Measurements from ENCODE around the gene SLF2.

The SLF2 gene

GRCh38 chr10:100908378-100908777, 4.4 kb upstream of the SLF2 start:
- Mint-ChIP-seq H3K9me3 (no peaks in the 10 kb centered on the region), H3K36me3 (no peaks in the 10 kb centered on the region), H3K4me3 (no peak overlapping the region), H3K27me3 (no peaks in the 10 kb centered on the region), H3K27ac (no peak overlapping the region), H3K4me1 (peaks cover 29% of the 10 kb centered on the region)

- H3K9me3 Mint-ChIP-seq: no peaks in the 10 kb centered on the region
- H3K4me1 Mint-ChIP-seq: peaks cover 42% of the 10 kb centered on the region
- no peak overlapping the region for H3K4me3 Mint-ChIP-seq
- peak overlapping the region; percentile 4 for H3K27ac Mint-ChIP-seq
- H3K27me3 Mint-ChIP-seq: no peaks in the 10 kb centered on the region
- H3K36me3 Mint-ChIP-seq: no peaks in the 10 kb centered on the region
Observed at GRCh38 chr10:100909501-100910263, 3.1 kb upstream of the SLF2 start.

GRCh38 chr10:100911472-100911871, 1.3 kb upstream of the SLF2 start:
- no peaks in the 10 kb centered on the region for H3K27me3 Mint-ChIP-seq
- peaks cover 2% of the 10 kb centered on the region for H3K36me3 Mint-ChIP-seq
- H3K9me3 Mint-ChIP-seq: no peaks in the 10 kb centered on the region
- H3K4me3 Mint-ChIP-seq: no peak overlapping the region
- peaks cover 56% of the 10 kb centered on the region for H3K4me1 Mint-ChIP-seq
- H3K27ac Mint-ChIP-seq: no peak overlapping the region

- H3K27me3 Mint-ChIP-seq: no peaks in the 10 kb centered on the region
- H3K36me3 Mint-ChIP-seq: peaks cover 6% of the 10 kb centered on the region
- H3K4me3 Mint-ChIP-seq: peak overlapping the region; percentile 98
- H3K27ac Mint-ChIP-seq: peak overlapping the region; percentile 31
- H3K4me1 Mint-ChIP-seq: peaks cover 61% of the 10 kb centered on the region
- no peaks in the 10 kb centered on the region for H3K9me3 Mint-ChIP-seq
Observed at GRCh38 chr10:100912013-100912604, 654 bp upstream of the SLF2 start.

- Mint-ChIP-seq H3K27me3 (no peaks in the 10 kb centered on the region), H3K27ac (peak overlapping the region; percentile 97), H3K9me3 (no peaks in the 10 kb centered on the region), H3K4me1 (peaks cover 56% of the 10 kb centered on the region), H3K36me3 (peaks cover 6% of the 10 kb centered on the region), H3K4me3 (peak overlapping the region; percentile 98)
Observed at GRCh38 chr10:100913470-100913865, 705 bp downstream of the SLF2 start.

- Mint-ChIP-seq H3K4me3 (no peak overlapping the region), H3K9me3 (no peaks in the 10 kb centered on the region), H3K36me3 (peaks cover 8% of the 10 kb centered on the region), H3K4me1 (peaks cover 39% of the 10 kb centered on the region), H3K27me3 (no peaks in the 10 kb centered on the region), H3K27ac (peak overlapping the region; percentile 88)
Observed at GRCh38 chr10:100917071-100917470, 4.3 kb downstream of the SLF2 start.

GRCh38 chr10:100923580-100923979, 10.8 kb downstream of the SLF2 start:
- no peak overlapping the region for H3K27ac Mint-ChIP-seq
- H3K9me3 Mint-ChIP-seq: no peaks in the 10 kb centered on the region
- peaks cover 25% of the 10 kb centered on the region for H3K4me1 Mint-ChIP-seq
- H3K4me3 Mint-ChIP-seq: no peak overlapping the region
- H3K36me3 Mint-ChIP-seq: peaks cover 21% of the 10 kb centered on the region
- H3K27me3 Mint-ChIP-seq: no peaks in the 10 kb centered on the region

- Mint-ChIP-seq H3K27me3 (no peaks in the 10 kb centered on the region), H3K36me3 (peaks cover 28% of the 10 kb centered on the region), H3K4me1 (peaks cover 29% of the 10 kb centered on the region), H3K9me3 (no peaks in the 10 kb centered on the region), H3K27ac (no peak overlapping the region), H3K4me3 (no peak overlapping the region)
Observed at GRCh38 chr10:100927266-100927665, 14.5 kb downstream of the SLF2 start.

GRCh38 chr10:100928039-100928438, 15.3 kb downstream of the SLF2 start:
- H3K9me3 Mint-ChIP-seq: no peaks in the 10 kb centered on the region
- peaks cover 29% of the 10 kb centered on the region for H3K36me3 Mint-ChIP-seq

GRCh38 chr10:100930368-100930767, 17.6 kb downstream of the SLF2 start:
- Mint-ChIP-seq H3K36me3 (peaks cover 24% of the 10 kb centered on the region), H3K4me1 (peaks cover 9% of the 10 kb centered on the region), H3K9me3 (no peaks in the 10 kb centered on the region), H3K4me3 (no peak overlapping the region), H3K27ac (peak overlapping the region; percentile 30), H3K27me3 (no peaks in the 10 kb centered on the region)

More at GRCh38 chr10:100928039-100928438, 15.3 kb downstream of the SLF2 start:
- H3K4me1 Mint-ChIP-seq: peaks cover 28% of the 10 kb centered on the region
- no peak overlapping the region for H3K27ac Mint-ChIP-seq
- no peaks in the 10 kb centered on the region for H3K27me3 Mint-ChIP-seq
- no peak overlapping the region for H3K4me3 Mint-ChIP-seq

- Mint-ChIP-seq H3K27ac (no peak overlapping the region), H3K4me3 (no peak overlapping the region), H3K36me3 (peaks cover 19% of the 10 kb centered on the region), H3K4me1 (peaks cover 4% of the 10 kb centered on the region), H3K9me3 (no peaks in the 10 kb centered on the region), H3K27me3 (no peaks in the 10 kb centered on the region)
Observed at GRCh38 chr10:100934084-100934659, 21.4 kb downstream of the SLF2 start.

- peaks cover 25% of the 10 kb centered on the region for H3K4me1 Mint-ChIP-seq
- H3K36me3 Mint-ChIP-seq: peaks cover 12% of the 10 kb centered on the region
- H3K27me3 Mint-ChIP-seq: no peaks in the 10 kb centered on the region
- H3K4me3 Mint-ChIP-seq: no peak overlapping the region
- H3K27ac Mint-ChIP-seq: no peak overlapping the region
- no peaks in the 10 kb centered on the region for H3K9me3 Mint-ChIP-seq
Observed at GRCh38 chr10:100939763-100940344, 27.1 kb downstream of the SLF2 start.

GRCh38 chr10:100942229-100942628, 29.5 kb downstream of the SLF2 start:
- H3K4me1 Mint-ChIP-seq: peaks cover 25% of the 10 kb centered on the region
- H3K27ac Mint-ChIP-seq: no peak overlapping the region
- no peak overlapping the region for H3K4me3 Mint-ChIP-seq
- peaks cover 17% of the 10 kb centered on the region for H3K36me3 Mint-ChIP-seq
- H3K27me3 Mint-ChIP-seq: no peaks in the 10 kb centered on the region
- H3K9me3 Mint-ChIP-seq: no peaks in the 10 kb centered on the region

- no peaks in the 10 kb centered on the region for H3K9me3 Mint-ChIP-seq
- peak overlapping the region; percentile 91 for H3K27ac Mint-ChIP-seq
- H3K27me3 Mint-ChIP-seq: no peaks in the 10 kb centered on the region
- peaks cover 25% of the 10 kb centered on the region for H3K4me1 Mint-ChIP-seq
- peak overlapping the region; percentile 30 for H3K4me3 Mint-ChIP-seq
- peaks cover 14% of the 10 kb centered on the region for H3K36me3 Mint-ChIP-seq
Observed at GRCh38 chr10:100943508-100943907, 30.7 kb downstream of the SLF2 start.

- H3K27ac Mint-ChIP-seq: no peak overlapping the region
- peaks cover 13% of the 10 kb centered on the region for H3K36me3 Mint-ChIP-seq
- H3K27me3 Mint-ChIP-seq: no peaks in the 10 kb centered on the region
- H3K4me3 Mint-ChIP-seq: no peak overlapping the region
- H3K9me3 Mint-ChIP-seq: no peaks in the 10 kb centered on the region
- peaks cover 22% of the 10 kb centered on the region for H3K4me1 Mint-ChIP-seq
Observed at GRCh38 chr10:100945754-100946153, 33.0 kb downstream of the SLF2 start.

GRCh38 chr10:100948916-100949315, 36.2 kb downstream of the SLF2 start:
- Mint-ChIP-seq H3K4me1 (peaks cover 5% of the 10 kb centered on the region), H3K36me3 (peaks cover 9% of the 10 kb centered on the region), H3K4me3 (no peak overlapping the region), H3K9me3 (no peaks in the 10 kb centered on the region), H3K27me3 (no peaks in the 10 kb centered on the region), H3K27ac (no peak overlapping the region)
